HG03354 (cell line): ENCODE measurements around the gene FOXP1.
A peak's percentile ranks its signal among the peaks of the same experiment; 100 is the strongest.

Source experiments
- ATAC-seq: cut with Tn5 transposase; IDR thresholded peaks from one replicate; pipeline ENCODE4 v1.9.1; 2021; ENCODE audit warnings: mild to moderate bottlenecking; ENCODE audit not compliant: unreplicated experiment, poor library complexity, severe bottlenecking

FOXP1 gene

GRCh38 chr3:71513081-71513480, 70.4 kb downstream of the FOXP1 start:
- ATAC-seq: no peak

GRCh38 chr3:71512544-71512943, 71.0 kb downstream of the FOXP1 start:
- no peak for ATAC-seq

GRCh38 chr3:71512000-71512399, 71.5 kb downstream of the FOXP1 start:
- ATAC-seq: peak; percentile 84

GRCh38 chr3:71511446-71511845, 72.1 kb downstream of the FOXP1 start:
- no peak for ATAC-seq

GRCh38 chr3:71511037-71511436, 72.5 kb downstream of the FOXP1 start:
- no peak for ATAC-seq

GRCh38 chr3:71510510-71510909, 73.0 kb downstream of the FOXP1 start:
- ATAC-seq: no peak

GRCh38 chr3:71509066-71509465, 74.5 kb downstream of the FOXP1 start:
- no peak for ATAC-seq

- no peak for ATAC-seq
Observed at GRCh38 chr3:71505767-71506350, 77.7 kb downstream of the FOXP1 start.

- no peak for ATAC-seq
Observed at GRCh38 chr3:71504250-71505036, 79.1 kb downstream of the FOXP1 start.

- no peak for ATAC-seq
Observed at GRCh38 chr3:71503525-71504249, 79.8 kb downstream of the FOXP1 start.

GRCh38 chr3:71502066-71502625, 81.4 kb downstream of the FOXP1 start:
- ATAC-seq: no peak

GRCh38 chr3:71500696-71501095, 82.8 kb downstream of the FOXP1 start:
- no peak for ATAC-seq

GRCh38 chr3:71499227-71499876, 84.2 kb downstream of the FOXP1 start:
- ATAC-seq: no peak

GRCh38 chr3:71498543-71498942, 85.0 kb downstream of the FOXP1 start:
- no peak for ATAC-seq

- ATAC-seq: no peak
Observed at GRCh38 chr3:71497971-71498444, 85.5 kb downstream of the FOXP1 start.

GRCh38 chr3:71497367-71497897, 86.1 kb downstream of the FOXP1 start:
- ATAC-seq: no peak

GRCh38 chr3:71495708-71496472, 87.6 kb downstream of the FOXP1 start:
- no peak for ATAC-seq

- ATAC-seq: no peak
Observed at GRCh38 chr3:71494212-71494611, 89.3 kb downstream of the FOXP1 start.
